ENCODE measurements around the gene PDE8A. TPM values are rescaled to one million over a fixed set of nuclear protein-coding genes. Genes with fewer than 3 reads are reported as not detected.
"Not testable (repeated sequence)": the region's sequence is repeated elsewhere in the genome, so short reads cannot be mapped to it uniquely, and the experiment has no call there.

PDE8A gene
- total and polyA plus RNA-seq, 2 donors, result 17.6 to 82.3 TPM

DNA sequence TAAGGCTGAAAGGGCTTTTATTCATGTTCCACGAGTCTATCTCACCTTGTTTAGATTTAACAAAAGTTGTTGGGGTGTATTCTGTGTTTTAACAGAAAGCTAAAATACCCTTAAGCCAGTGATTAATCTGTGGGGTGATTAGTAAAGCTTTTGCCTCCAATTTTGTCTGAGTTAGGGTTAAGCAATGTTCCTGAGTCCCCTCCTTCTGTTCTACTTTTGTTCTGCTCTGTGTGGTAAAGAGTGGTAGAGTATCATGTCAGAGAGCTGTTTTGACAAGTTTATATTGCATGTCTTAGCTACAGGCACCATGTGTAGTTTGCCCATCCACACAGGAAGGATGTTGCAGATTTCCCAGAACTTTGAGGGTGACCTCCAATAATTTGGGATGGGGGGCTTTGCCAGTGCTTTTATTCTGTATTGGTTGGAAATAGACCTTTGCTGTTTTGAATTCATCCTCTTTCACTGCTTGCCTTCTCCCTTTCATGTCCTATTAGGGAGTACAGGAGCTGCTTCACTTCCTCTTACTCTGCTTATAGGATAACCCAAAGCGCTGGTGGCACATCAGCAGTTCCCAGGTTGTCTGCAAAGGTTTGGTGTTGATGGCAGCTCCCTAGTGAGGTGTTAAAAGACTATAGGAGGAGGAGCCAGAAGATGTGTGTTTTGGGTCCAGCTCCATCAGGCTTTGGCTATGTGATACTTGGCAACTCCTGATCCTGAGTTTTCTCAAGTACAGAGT lies 7.4 kb downstream of the PDE8A start:
- H3K36me3 ChIP-seq (ENCODE audit: insufficient read depth), result no peaks in the 10 kb centered on the region
- no peak overlapping the region for H3K4me3 ChIP-seq (ENCODE audit: low read depth, low read length)
- DNase-seq (ENCODE audit: extremely low spot score), result no peak
- no peak overlapping the region for H3K27ac ChIP-seq (ENCODE audit: low read depth)
- no peaks in the 10 kb centered on the region for H3K4me1 ChIP-seq (ENCODE audit: insufficient read depth)
- WGBS, result 86% methylated on average over 2 of the region's 2 CpGs

DNA sequence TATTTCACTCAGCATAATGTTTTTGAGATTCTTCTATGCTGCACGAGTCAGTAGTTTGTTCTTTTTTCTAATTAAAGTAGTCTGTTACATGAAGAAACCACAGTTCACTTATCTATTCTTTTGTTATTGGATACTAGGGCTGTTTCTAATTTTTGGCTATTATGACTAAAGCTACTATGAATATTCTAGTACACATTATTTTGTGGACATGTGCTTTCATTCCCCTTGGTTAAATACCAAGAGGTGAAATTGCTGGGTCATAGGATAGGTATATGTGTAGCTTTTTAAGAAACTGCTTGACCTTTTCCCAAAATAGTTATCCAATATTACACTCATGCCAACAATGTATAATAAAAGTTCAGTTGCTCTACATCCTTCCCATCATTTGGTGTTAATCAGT lies 8.9 kb downstream of the PDE8A start:
- Histone ChIP-seq H3K27ac (ENCODE audit: low read depth) (no peak overlapping the region), H3K4me3 (ENCODE audit: low read depth, low read length) (no peak overlapping the region), H3K4me1 (ENCODE audit: insufficient read depth) (no peaks in the 10 kb centered on the region), H3K36me3 (ENCODE audit: insufficient read depth) (no peaks in the 10 kb centered on the region)
- no peak for DNase-seq (ENCODE audit: extremely low spot score)
- WGBS, result 65% methylated on average over 1 of the region's 1 CpG

DNA sequence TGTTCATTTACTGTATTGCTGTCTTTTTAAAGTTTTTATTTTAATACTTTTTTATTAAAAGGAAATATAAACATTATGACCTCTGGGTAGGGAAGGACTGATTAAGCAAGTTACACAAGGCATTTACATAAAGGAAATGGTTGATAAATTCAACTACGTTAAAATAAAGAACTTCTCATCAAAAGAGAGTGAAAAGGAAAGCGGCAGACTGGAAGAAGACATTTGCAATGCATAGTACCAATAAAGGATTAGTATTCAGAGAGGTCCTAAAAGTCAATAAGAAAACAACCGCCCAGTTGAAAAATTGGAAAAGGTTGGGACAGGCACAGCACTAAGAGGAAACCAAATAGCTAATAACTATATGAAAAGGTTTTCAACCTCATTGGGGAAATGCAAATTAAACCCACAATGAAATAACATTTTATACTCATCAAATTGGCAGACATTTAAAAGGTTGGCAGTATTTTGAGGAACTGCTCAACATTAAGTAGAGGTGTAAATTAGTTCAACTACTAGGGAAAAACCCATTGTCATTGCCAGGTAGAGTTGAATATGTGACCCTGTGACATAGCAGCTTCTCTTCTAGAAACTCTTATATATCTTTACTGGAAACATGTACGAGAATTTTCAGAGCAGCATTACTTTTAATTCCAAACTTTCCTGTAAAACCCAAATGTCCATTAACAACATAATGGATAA lies 9.5 kb downstream of the PDE8A start:
- Histone ChIP-seq H3K4me1 (ENCODE audit: insufficient read depth) (no peaks in the 10 kb centered on the region), H3K27ac (ENCODE audit: low read depth) (no peak overlapping the region), H3K4me3 (ENCODE audit: low read depth, low read length) (no peak overlapping the region), H3K36me3 (ENCODE audit: insufficient read depth) (no peaks in the 10 kb centered on the region)
- no peak for DNase-seq (ENCODE audit: extremely low spot score)
- WGBS, result 86% methylated on average over 4 of the region's 4 CpGs

DNA sequence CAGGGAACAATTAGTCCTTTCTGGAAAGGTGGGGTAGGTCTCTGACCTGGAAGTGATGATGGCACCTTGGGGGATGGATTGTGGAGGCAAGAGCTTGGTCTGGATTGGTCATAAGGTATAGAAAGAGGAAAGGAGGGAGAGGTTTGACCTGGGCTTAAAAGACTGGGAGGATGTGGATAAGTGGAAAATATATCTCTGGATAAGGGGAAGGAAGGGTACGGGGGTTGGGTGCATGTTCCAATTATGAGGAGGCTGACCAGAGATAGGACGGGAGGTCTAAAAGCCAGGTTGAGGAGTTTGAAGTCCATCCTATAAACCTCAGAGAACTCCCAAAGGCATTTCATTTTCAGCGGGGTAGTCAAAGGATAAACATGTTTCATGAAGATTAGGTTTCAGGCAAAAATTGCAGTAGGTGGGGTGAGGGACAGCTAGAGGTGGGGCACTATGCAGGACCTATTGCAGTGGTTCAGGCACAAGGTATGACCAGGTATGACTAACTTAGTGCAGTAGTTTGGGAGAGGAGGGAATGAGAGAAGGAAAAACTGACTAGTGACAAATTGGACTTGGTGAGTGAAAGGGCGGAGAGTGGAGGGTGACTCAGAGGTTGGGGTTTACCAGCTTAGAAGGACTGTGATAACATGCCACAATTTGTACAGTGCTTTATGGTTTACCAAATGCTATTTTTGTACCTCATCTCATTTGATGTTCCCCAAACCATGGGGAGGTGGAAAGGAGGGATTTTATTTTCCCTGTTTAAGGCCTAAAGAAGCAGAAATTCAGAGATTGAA lies 10.7 kb downstream of the PDE8A start:
- WGBS, result 60% methylated on average over 4 of the region's 4 CpGs
- no peak for DNase-seq (ENCODE audit: extremely low spot score)
- H3K4me3 ChIP-seq (ENCODE audit: low read depth, low read length), result no peak overlapping the region
- no peaks in the 10 kb centered on the region for H3K36me3 ChIP-seq (ENCODE audit: insufficient read depth)
- H3K4me1 ChIP-seq (ENCODE audit: insufficient read depth), result no peaks in the 10 kb centered on the region
- H3K27ac ChIP-seq (ENCODE audit: low read depth), result peak overlapping the region; percentile 46

DNA sequence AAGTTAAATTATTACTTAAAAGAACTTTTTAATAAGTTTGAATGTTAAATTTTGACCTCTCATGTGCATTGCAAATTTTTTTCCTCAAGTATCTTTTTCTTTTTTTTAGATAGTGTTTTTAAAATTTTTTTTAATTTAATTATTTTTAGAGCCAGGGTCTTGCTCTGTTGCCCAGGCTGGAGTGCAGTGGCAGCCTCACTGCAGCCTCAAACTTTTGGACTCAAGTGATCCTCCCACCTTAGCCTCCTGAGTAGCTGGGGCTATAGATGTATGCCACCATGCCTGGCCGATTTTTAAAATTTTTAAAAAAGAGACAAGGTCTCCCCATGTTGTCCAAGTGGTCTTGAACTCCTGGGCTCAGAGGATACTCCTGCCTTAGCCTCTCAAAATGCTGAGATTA lies 14.4 kb downstream of the PDE8A start:
- 98% methylated on average over 1 of the region's 1 CpG for WGBS
- no peak for DNase-seq (ENCODE audit: extremely low spot score)
- H3K36me3 ChIP-seq (ENCODE audit: insufficient read depth), result no peaks in the 10 kb centered on the region
- H3K27ac ChIP-seq (ENCODE audit: low read depth), result no peak overlapping the region
- H3K4me3 ChIP-seq (ENCODE audit: low read depth, low read length), result no peak overlapping the region
- H3K4me1 ChIP-seq (ENCODE audit: insufficient read depth), result peaks cover 2% of the 10 kb centered on the region

DNA sequence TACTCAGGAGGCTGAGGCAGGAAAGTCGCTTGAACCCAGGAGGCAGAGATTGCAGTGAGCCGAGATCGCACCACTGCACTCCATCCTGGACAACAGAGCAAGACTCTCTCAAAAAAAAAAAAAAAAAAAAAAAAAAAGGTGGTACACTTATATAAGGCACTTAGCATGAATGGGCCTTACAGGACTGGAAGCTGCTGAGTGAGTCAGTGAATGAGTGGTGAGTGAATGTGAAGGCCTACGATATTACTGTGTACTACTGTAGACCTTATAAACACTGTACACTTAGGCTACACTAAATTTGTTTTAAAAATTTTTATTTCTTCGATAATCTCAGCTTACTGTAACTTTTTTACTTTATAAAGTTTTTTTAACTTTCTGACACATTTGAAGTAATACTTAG lies 15.1 kb downstream of the PDE8A start:
- H3K4me1 ChIP-seq (ENCODE audit: insufficient read depth); H3K36me3 ChIP-seq (ENCODE audit: insufficient read depth); H3K4me3 ChIP-seq (ENCODE audit: low read depth, low read length); DNase-seq (ENCODE audit: extremely low spot score); H3K27ac ChIP-seq (ENCODE audit: low read depth): not testable (repeated sequence)
- WGBS, result 97% methylated on average over 5 of the region's 5 CpGs

DNA sequence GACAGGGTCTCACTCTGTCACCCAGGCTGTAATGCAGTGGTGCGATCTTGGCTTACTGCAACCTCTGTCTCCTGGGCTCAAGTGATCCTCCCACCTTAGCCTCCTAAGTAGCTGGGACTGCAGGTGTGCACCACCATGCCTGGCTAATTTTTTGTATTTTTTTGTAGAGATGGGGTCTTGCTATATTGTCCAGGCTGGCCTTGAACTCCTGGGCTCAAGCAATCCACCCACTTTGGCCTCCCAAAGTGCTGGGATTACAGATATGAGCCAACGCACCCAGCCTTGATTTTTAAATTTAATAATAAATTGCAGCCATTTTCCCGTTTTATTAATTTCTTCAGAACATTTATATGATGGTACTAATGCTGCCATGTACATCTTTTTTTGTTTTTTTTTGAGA lies 15.6 kb downstream of the PDE8A start:
- H3K4me1 ChIP-seq (ENCODE audit: insufficient read depth); H3K4me3 ChIP-seq (ENCODE audit: low read depth, low read length); H3K36me3 ChIP-seq (ENCODE audit: insufficient read depth); DNase-seq (ENCODE audit: extremely low spot score); H3K27ac ChIP-seq (ENCODE audit: low read depth): not testable (repeated sequence)
- 99% methylated on average over 3 of the region's 3 CpGs for WGBS

DNA sequence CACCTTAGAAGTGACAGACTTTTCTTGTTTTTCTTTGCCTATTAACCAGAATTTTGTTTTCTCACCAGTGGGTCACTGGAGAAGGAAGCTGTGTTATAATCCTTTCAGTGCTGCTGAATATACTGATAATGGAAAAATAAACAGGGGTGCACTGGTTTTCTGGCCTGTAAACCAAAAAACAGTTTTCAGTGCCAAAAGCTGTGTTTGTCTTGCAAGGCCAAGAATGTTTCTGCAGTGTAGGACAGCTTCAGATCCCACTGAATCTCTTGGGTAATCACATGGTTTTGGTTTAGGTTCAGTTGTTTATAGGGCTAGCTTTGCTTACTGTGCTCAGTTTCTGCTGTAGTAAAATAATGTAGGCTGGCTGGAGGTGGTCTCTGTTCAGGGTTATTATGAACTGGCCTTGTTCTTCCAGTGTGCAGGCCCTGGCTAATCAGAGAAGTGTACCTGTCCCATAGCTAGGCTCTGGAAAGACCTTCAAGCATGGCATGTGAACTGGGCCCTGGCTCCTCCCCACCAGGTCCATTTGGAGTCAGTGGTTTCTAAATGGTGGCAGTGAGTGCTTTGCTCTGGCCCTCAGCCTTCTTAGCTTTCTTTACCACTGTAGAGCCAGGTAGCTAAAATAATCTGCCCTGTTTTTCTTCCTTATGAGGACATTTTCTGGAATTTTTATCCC lies 18.7 kb downstream of the PDE8A start:
- H3K36me3 ChIP-seq (ENCODE audit: insufficient read depth), result no peaks in the 10 kb centered on the region
- peak overlapping the region; percentile 1 for H3K27ac ChIP-seq (ENCODE audit: low read depth)

DNA sequence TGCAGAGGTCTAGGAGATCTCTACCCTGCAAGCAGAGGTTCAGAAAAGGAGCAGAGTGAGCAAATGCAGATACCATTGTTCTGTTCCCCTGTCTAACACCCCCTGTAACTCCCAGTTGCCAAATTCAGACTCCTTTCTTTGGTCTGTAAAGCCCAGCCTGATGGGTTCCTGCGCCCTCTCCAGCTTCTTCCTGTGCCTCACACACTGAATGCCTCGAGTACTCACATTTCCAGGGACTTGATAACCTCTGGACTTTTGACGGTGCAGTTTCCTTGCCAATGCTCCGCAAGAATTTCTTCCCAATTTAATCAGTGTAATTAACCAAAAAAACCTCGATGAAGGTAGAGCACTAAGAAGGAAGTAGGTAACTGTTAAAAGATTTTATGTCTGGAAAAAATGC lies 19.3 kb downstream of the PDE8A start:
- 72% methylated on average over 5 of the region's 5 CpGs for WGBS
- H3K27ac ChIP-seq (ENCODE audit: low read depth), result no peak overlapping the region
- no peak overlapping the region for H3K4me3 ChIP-seq (ENCODE audit: low read depth, low read length)
- no peak for DNase-seq (ENCODE audit: extremely low spot score)
- peaks cover 2% of the 10 kb centered on the region for H3K4me1 ChIP-seq (ENCODE audit: insufficient read depth)
- H3K36me3 ChIP-seq (ENCODE audit: insufficient read depth), result no peaks in the 10 kb centered on the region

More for the DNA sequence above, 18.7 kb downstream of the PDE8A start:
- Histone ChIP-seq H3K4me3 (ENCODE audit: low read depth, low read length) (no peak overlapping the region), H3K4me1 (ENCODE audit: insufficient read depth) (peaks cover 2% of the 10 kb centered on the region)
- DNase-seq (ENCODE audit: extremely low spot score), result no peak

DNA sequence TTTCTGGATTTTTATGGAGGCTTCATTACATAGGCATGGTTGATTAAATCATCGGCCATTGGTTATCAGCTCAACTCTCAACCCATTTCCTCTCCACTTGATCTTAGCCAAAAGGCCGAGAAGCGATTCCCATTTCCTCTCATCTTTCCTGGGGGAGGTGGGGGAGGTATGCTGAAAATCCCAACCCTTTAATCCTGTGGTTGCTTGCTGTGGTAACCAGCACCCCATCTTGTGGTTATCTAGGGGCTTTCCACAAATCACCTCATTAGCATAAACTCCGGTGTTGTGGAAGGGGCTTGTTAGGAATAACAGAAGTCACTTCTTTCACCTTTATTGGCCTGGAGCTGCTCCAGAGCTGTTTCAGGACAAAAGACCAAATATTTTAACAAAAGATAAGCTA lies 20.9 kb downstream of the PDE8A start:
- WGBS, result 89% methylated on average over 4 of the region's 4 CpGs
- Histone ChIP-seq H3K36me3 (ENCODE audit: insufficient read depth) (no peaks in the 10 kb centered on the region), H3K4me1 (ENCODE audit: insufficient read depth) (peaks cover 5% of the 10 kb centered on the region), H3K4me3 (ENCODE audit: low read depth, low read length) (no peak overlapping the region), H3K27ac (ENCODE audit: low read depth) (no peak overlapping the region)
- DNase-seq (ENCODE audit: extremely low spot score), result no peak

DNA sequence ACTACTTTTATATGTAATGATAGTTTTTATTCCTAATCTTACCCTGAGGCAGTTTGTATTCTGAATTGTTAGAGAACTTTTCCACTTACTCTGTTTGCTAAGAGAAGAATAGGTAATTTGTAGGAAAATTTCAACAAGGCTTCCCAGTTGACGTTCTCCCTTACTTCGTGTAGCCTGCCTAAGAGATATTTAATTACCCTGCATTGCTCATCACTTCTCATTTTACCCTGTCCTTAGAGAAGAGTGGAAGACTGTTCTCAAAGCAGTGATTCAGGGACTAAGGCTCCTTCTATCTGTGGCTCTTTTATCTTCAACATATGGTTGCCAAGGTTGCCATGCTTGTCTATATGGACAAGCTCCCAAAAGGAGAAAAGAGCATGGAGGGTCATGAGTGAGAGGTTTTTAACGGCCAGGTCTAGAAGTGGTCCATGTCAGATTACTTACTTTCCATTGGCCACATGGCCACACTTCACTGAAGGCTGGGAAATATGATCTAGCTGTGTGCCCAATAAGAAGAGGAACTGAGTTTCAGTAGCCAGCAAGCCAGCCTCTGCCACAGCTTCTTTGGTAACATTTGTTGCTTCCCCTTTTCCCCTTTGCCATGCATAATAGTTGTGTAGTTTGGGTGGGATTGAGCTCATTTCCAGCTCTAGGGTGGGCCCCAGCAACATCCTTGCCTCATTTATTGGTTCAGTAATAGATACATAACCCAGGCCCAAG lies 22.1 kb downstream of the PDE8A start:
- DNase-seq (ENCODE audit: extremely low spot score), result no peak
- Histone ChIP-seq H3K4me1 (ENCODE audit: insufficient read depth) (peaks cover 8% of the 10 kb centered on the region), H3K27ac (ENCODE audit: low read depth) (no peak overlapping the region), H3K36me3 (ENCODE audit: insufficient read depth) (no peaks in the 10 kb centered on the region), H3K4me3 (ENCODE audit: low read depth, low read length) (no peak overlapping the region)
- WGBS, result 94% methylated on average over 3 of the region's 3 CpGs

DNA sequence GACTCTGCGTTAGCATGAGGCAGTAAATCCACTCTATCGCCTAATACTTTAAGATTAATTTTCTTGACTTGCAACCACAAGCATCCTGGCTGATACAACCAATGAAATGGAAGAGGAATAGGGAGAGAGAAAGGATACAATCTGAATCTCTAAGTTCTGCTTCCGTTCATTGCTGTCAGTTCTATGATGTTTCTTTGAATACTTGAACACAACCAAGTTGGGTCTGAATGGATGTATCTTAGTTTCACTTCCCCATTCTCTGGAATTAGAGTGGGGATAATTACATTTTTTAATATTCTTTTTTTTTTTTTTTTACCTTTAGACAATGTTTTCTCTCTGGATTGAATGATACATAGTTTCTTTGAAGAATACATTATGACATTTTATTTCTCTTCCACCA lies 22.9 kb downstream of the PDE8A start:
- DNase-seq (ENCODE audit: extremely low spot score), result no peak
- 95% methylated on average over 3 of the region's 3 CpGs for WGBS
- H3K36me3 ChIP-seq (ENCODE audit: insufficient read depth), result no peaks in the 10 kb centered on the region
- no peak overlapping the region for H3K27ac ChIP-seq (ENCODE audit: low read depth)
- H3K4me1 ChIP-seq (ENCODE audit: insufficient read depth), result peaks cover 9% of the 10 kb centered on the region
- no peak overlapping the region for H3K4me3 ChIP-seq (ENCODE audit: low read depth, low read length)

DNA sequence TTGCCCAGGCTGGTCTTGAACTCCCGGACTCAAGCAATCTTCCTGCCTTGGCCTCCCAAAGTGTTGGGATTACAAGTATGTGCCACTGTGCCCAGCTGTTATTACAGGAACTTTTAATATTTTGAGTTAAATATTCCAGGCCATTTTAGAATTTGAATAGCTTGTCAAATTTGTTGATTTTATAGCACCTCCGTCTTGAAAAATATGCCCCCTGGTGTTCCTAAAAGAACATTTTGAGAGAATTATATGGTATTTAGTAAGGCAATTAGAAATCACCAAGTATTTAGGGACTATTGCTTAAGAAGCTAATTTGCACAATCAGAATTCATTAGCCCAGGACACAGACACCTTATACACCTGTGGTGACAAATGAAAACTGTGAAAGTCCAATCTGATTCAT lies 23.7 kb downstream of the PDE8A start:
- no peak for DNase-seq (ENCODE audit: extremely low spot score)
- Histone ChIP-seq H3K36me3 (ENCODE audit: insufficient read depth) (no peaks in the 10 kb centered on the region), H3K27ac (ENCODE audit: low read depth) (no peak overlapping the region), H3K4me3 (ENCODE audit: low read depth, low read length) (no peak overlapping the region), H3K4me1 (ENCODE audit: insufficient read depth) (peaks cover 9% of the 10 kb centered on the region)
- 80% methylated on average over 2 of the region's 2 CpGs for WGBS

All from urinary bladder (tissue), 4 donors.